Smooth muscle cell (in vitro differentiated cells): Measurements from ENCODE around the gene UBTD2. TPM values are rescaled to one million over a fixed set of nuclear protein-coding genes. Genes with fewer than 3 reads are reported as not detected.
A peak's percentile ranks its signal among the peaks of the same experiment; 100 is the strongest.

Experiments used
- DNase-seq: peaks from one replicate; lab custom pipeline; 2025; ENCODE audit not compliant: unreplicated experiment; lab: John Stamatoyannopoulos, UW
- H2AFZ ChIP-seq: fragments of 200-600 bp; sonication (generic); 2 replicates; pipeline ENCODE4 v1.6.0; 2016; ENCODE audit warnings: antibody characterized with exemption, low read depth, mild to moderate bottlenecking
- H3F3A ChIP-seq: fragments of 200-600 bp; sonication (generic); 2 replicates; pipeline ENCODE4 v1.6.0; 2017; ENCODE audit warnings: antibody characterized with exemption, low read depth
- H3K27ac ChIP-seq: fragments of 200-600 bp; sonication (generic); 2 replicates; pipeline ENCODE4 v1.5.1; 2016; ENCODE audit warnings: low read depth, mild to moderate bottlenecking
- H3K27me3 ChIP-seq: fragments of 200-600 bp; sonication (generic); 2 replicates; pipeline ENCODE4 v1.6.1; 2016; ENCODE audit warnings: low read depth, mild to moderate bottlenecking
- H3K36me3 ChIP-seq: fragments of 200-600 bp; sonication (generic); 2 replicates; pipeline ENCODE4 v1.5.1; 2016; ENCODE audit warnings: low read depth
- H3K4me1 ChIP-seq: fragments of 200-600 bp; sonication (generic); 2 replicates; pipeline ENCODE4 v1.5.1; 2016; ENCODE audit warnings: low read depth
- H3K4me2 ChIP-seq: fragments of 200-600 bp; sonication (generic); 2 replicates; pipeline ENCODE4 v1.6.0; 2016; ENCODE audit warnings: mild to moderate bottlenecking
- H3K4me3 ChIP-seq: fragments of 200-600 bp; sonication (generic); 2 replicates; pipeline ENCODE4 v1.5.1; 2016; ENCODE audit warnings: mild to moderate bottlenecking
- H3K79me2 ChIP-seq: fragments of 200-600 bp; sonication (generic); 2 replicates; pipeline ENCODE4 v1.6.0; 2016; ENCODE audit warnings: low read depth, mild to moderate bottlenecking
- H3K9ac ChIP-seq: fragments of 200-600 bp; sonication (generic); 2 replicates; pipeline ENCODE4 v1.6.0; 2016; ENCODE audit warnings: low read depth
- H3K9me3 ChIP-seq: fragments of 200-600 bp; sonication (generic); replicated peaks from 2 replicates; pipeline ENCODE4 v1.5.1; 2016; ENCODE audit warnings: low read depth
- H4K20me1 ChIP-seq: fragments of 200-600 bp; sonication (generic); 2 replicates; pipeline ENCODE4 v1.6.0; 2016; ENCODE audit warnings: low read depth
- WGBS: methylation state at CpG from one replicate; pipeline ENCODE4 v1.1.7; 2016; ENCODE audit warnings: low lambda C conversion rate; 5-methylcytosine and 5-hydroxymethylcytosine counted together
- polyA plus RNA-seq: library from polyadenylated mRNA; unstranded; fragments of >200 nt; fragmentation: Nextera tagmentation; extraction: Ambion mirVana; gene quantifications from 2 replicates; pipeline ENCODE4 v1.2.1, GENCODE V29; 2016
- total RNA-seq: library from RNA; depleted of rRNA; stranded (reverse); fragments of >200 nt; gene quantifications from 2 replicates; pipeline ENCODE4 v1.2.3, GENCODE V29; 2014
- TF ChIP-seq, protein P1 (sequence below): fragments of 200-600 bp; sonication (generic); IDR thresholded peaks from 2 replicates; pipeline ENCODE4 v1.5.1; 2017; ENCODE audit warnings: borderline replicate concordance, mild to moderate bottlenecking, antibody characterized with exemption; ENCODE audit not compliant: insufficient read depth, poor library complexity, severe bottlenecking

The UBTD2 gene
- total and polyA plus RNA-seq, 2 experiments from 2014 or later: 20.8 to 38.2 TPM

DNA sequence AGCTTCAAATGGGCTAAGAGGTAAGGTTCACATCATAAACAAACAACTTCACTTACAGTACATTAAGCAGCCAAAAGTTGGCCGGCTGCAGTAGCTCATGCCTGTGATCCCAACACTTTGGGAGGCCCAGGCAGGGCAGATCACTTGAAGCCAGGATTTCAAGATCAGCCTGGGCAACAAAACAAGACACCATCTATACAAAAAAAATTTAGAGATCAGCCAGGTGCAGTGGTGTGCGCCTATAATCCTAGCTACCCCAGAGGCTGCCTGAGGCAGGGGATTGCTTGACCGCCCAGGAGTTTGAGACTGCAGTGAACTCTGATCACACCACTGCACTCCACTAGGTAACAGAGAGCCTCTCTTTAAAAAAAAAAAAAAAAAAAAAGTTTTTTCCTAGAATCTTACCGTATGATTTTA, 16.9 kb downstream of the UBTD2 start:
- Histone ChIP-seq H2AFZ (no peak overlapping the region), H3K79me2 (peaks cover 100% of the 10 kb centered on the region), H3K4me2 (no peak overlapping the region), H3K4me3 (no peak overlapping the region), H3K27me3 (no peaks in the 10 kb centered on the region), H3K36me3 (no peaks in the 10 kb centered on the region), H3F3A (peaks cover 4% of the 10 kb centered on the region), H3K4me1 (no peaks in the 10 kb centered on the region), H3K27ac (peak overlapping the region; percentile 17), H3K9ac (no peak overlapping the region), H4K20me1 (peaks cover 100% of the 10 kb centered on the region), H3K9me3 (no peaks in the 10 kb centered on the region)
- TF ChIP-seq, protein P1, sequence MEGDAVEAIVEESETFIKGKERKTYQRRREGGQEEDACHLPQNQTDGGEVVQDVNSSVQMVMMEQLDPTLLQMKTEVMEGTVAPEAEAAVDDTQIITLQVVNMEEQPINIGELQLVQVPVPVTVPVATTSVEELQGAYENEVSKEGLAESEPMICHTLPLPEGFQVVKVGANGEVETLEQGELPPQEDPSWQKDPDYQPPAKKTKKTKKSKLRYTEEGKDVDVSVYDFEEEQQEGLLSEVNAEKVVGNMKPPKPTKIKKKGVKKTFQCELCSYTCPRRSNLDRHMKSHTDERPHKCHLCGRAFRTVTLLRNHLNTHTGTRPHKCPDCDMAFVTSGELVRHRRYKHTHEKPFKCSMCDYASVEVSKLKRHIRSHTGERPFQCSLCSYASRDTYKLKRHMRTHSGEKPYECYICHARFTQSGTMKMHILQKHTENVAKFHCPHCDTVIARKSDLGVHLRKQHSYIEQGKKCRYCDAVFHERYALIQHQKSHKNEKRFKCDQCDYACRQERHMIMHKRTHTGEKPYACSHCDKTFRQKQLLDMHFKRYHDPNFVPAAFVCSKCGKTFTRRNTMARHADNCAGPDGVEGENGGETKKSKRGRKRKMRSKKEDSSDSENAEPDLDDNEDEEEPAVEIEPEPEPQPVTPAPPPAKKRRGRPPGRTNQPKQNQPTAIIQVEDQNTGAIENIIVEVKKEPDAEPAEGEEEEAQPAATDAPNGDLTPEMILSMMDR: no peak
- WGBS: 88% methylated on average over 4 of the region's 4 CpGs
- no peak for DNase-seq

DNA sequence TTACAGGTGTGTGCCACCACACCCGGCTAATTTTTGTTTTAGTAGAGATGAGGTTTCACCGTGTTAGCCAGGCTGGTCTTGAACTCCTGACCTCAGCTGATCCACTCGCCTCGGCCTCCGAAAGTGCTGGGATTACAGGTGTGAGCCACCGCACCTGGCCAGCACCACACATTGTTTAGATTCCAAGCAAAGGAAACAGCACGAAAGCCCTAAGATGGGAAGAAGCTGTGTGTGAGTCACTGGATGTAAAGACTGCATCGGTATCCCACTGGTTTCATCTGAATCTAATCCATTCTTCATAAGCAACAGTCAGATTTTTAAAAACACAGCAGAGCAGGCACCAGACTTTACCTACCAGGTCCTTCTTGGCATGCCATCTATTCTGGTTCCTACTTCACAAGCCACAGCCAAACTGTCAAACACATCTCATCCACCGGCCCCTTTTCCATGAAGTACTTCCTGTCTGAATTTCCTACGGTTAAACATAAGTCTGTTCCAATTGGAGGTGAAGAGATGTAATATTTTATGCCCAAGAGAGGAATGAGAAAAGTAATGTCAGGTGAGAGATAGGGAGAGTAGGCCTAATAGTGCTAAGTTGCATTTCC, 17.4 kb downstream of the UBTD2 start:
- peaks cover 4% of the 10 kb centered on the region for H3F3A ChIP-seq
- H3K27ac ChIP-seq: peak overlapping the region; percentile 19
- no peaks in the 10 kb centered on the region for H3K9me3 ChIP-seq
- no peak overlapping the region for H3K4me3 ChIP-seq
- 77% methylated on average over 10 of the region's 10 CpGs for WGBS
- no peak overlapping the region for H3K4me2 ChIP-seq
- TF ChIP-seq, protein P1: no peak
- no peaks in the 10 kb centered on the region for H3K36me3 ChIP-seq
- peaks cover 100% of the 10 kb centered on the region for H4K20me1 ChIP-seq
- H3K79me2 ChIP-seq: peaks cover 100% of the 10 kb centered on the region
- no peak overlapping the region for H2AFZ ChIP-seq
- H3K4me1 ChIP-seq: no peaks in the 10 kb centered on the region
- no peaks in the 10 kb centered on the region for H3K27me3 ChIP-seq
- H3K9ac ChIP-seq: no peak overlapping the region
- DNase-seq: no peak

DNA sequence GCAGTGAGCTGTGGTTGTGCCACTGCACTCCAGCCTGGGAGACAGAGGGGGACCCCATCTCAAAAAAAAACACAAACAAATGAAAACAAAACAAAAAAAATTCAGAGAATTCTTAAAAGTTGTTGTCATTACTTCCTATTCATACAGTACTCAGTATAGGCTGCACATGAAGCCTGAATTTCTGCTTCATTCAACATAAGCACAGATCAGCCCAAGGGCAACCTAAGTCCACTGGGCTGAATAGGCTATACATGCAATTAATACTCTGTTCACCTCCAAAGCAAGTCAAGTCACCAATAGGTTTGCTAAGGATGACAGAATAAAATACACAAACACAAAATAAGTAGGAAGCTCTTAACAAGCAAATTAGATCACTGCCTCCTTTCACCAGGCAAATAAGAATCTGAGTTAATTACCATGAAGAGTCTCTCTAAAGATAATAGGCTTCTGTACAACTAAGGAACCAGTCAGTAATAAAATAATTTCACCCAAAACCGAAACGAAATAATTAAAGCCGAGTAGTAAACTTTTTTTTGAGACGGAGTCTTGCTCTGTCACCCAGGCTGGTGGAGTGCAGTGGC, 18.7 kb downstream of the UBTD2 start:
- H3K4me1 ChIP-seq: no peaks in the 10 kb centered on the region
- H3K9me3 ChIP-seq: no peaks in the 10 kb centered on the region
- peaks cover 99% of the 10 kb centered on the region for H4K20me1 ChIP-seq
- H3K79me2 ChIP-seq: peaks cover 100% of the 10 kb centered on the region
- DNase-seq: no peak
- no peak overlapping the region for H2AFZ ChIP-seq
- no peak overlapping the region for H3K4me3 ChIP-seq
- WGBS: 94% methylated on average over 4 of the region's 4 CpGs
- TF ChIP-seq, protein P1: no peak
- H3F3A ChIP-seq: peaks cover 4% of the 10 kb centered on the region
- no peak overlapping the region for H3K27ac ChIP-seq
- no peak overlapping the region for H3K4me2 ChIP-seq
- H3K36me3 ChIP-seq: no peaks in the 10 kb centered on the region
- H3K9ac ChIP-seq: no peak overlapping the region
- H3K27me3 ChIP-seq: no peaks in the 10 kb centered on the region

DNA sequence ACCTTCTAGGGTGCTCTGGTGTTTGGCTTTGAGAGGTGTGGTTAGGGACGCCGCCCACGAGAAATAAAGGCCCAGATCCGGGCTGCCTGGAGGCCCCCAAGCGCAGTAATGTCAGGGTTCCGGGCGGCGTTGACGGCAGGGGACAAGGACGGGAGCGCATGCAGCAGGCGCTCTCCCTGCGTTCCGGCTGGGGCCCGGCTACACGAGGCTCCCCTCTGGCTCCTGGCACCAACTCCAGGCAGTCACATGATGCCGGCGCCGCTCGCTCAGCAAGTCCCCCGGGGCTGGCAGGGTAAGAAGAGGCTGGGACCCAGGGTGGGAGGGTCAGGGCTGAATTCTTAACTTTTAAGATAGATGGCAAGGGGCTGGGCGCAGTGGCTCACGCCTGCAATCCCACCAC, 28.1 kb downstream of the UBTD2 start:
- peaks cover 14% of the 10 kb centered on the region for H4K20me1 ChIP-seq
- no peaks in the 10 kb centered on the region for H3K9me3 ChIP-seq
- H3K4me2 ChIP-seq: no peak overlapping the region
- no peaks in the 10 kb centered on the region for H3F3A ChIP-seq
- H3K27ac ChIP-seq: no peak overlapping the region
- no peaks in the 10 kb centered on the region for H3K27me3 ChIP-seq
- peaks cover 83% of the 10 kb centered on the region for H3K79me2 ChIP-seq
- no peak for DNase-seq
- H3K4me1 ChIP-seq: no peaks in the 10 kb centered on the region
- H3K4me3 ChIP-seq: no peak overlapping the region
- peaks cover 24% of the 10 kb centered on the region for H3K36me3 ChIP-seq
- H3K9ac ChIP-seq: no peak overlapping the region
- WGBS: over 99% methylated on average over 19 of the region's 23 CpGs
- TF ChIP-seq, protein P1: no peak
- no peak overlapping the region for H2AFZ ChIP-seq
